ENCODE data around the gene OVCA2.

GRCh38 chr17:2075336-2076086, 33.7 kb downstream of the OVCA2 start:
- TF ChIP-seq YY1 (IDR thresholded peaks at IDR 0.05; ENCODE audit: insufficient read depth, insufficient read length) (no peak), ZNF274 (IDR thresholded peaks at IDR 0.05; ENCODE audit: low read depth, low read length) (no peak)

All from NT2/D1 (cell line).